K562 (cell line): ENCODE measurements around the gene ELF1. TPM values are rescaled to one million over a fixed set of nuclear protein-coding genes. Genes with fewer than 3 reads are reported as not detected.

Source experiments
- ATAC-seq: fragments of 200-7000 bp; cut with Tn5 transposase; 3 replicates; pipeline ENCODE4 v1.9.1; 2020; ENCODE audit warnings: moderate library complexity
- BruUV-seq: library from RNA; stranded (reverse); fragments of 400-500 nt; replicated peaks from 2 replicates; lab custom pipeline; 2021; lab: Mats Ljungman, UMichigan
- CTCF ChIA-PET: fragments of 300-600 bp; formaldehyde crosslinking; extraction: SDS; loops from one replicate; lab custom pipeline; 2021; ENCODE audit warnings: low intra/inter-chr PET ratio; lab: Yijun Ruan, JAX
- POLR2A ChIA-PET: fragments of 300-600, 350-650 bp; sonication (Branson Sonifier 250); formaldehyde crosslinking; extraction: SDS; loops from one replicate; lab custom pipeline; 2021; ENCODE audit warnings: antibody characterized with exemption, inconsistent platforms; lab: Yijun Ruan, JAX
- DNase-seq, 4 experiments: peaks; one replicate each; pipeline versions ENCODE4 v3.0.0 to v3.0.0-alpha.2; 2011 to 2018; ENCODE audit warnings: low spot score in 3 of 4, mixed read lengths in 3 of 4; ENCODE audit errors: extremely low read depth in 1 of 4
- FAIRE-seq: peaks from 2 replicates; lab custom pipeline; 2011; peaks lifted over from hg19 to GRCh38; lab: Jason Lieb, UNC
- H2AFZ ChIP-seq: 2 replicates; pipeline ENCODE4 v1.6.0; 2011; ENCODE audit warnings: low read depth, low read length, control low read depth, inconsistent platforms
- H3K27ac ChIP-seq: fragments of 200-600 bp; 3 replicates; pipeline ENCODE4 v1.8.0; 2011; ENCODE audit warnings: low read depth, mild to moderate bottlenecking, control low read depth, inconsistent platforms, low read length, moderate library complexity, mixed read lengths; ENCODE audit errors: extremely low read depth
- H3K27me3 ChIP-seq, 2 experiments: fragments of 300-600 bp in 1 of 2; 2 replicates in 1 of 2; 3 replicates in 1 of 2; pipeline versions ENCODE4 v1.6.0 to v1.8.0; 2011; ENCODE audit warnings: inconsistent platforms in 2 of 2, low read length in 2 of 2, mild to moderate bottlenecking in 1 of 2, mixed read lengths in 1 of 2, moderate library complexity in 1 of 2; ENCODE audit not compliant: control insufficient read depth in 2 of 2, insufficient read depth in 2 of 2
- H3K36me3 ChIP-seq: fragments of 300-600 bp; 3 replicates; pipeline ENCODE4 v1.8.0; 2011; ENCODE audit warnings: mild to moderate bottlenecking, low read length, inconsistent platforms; ENCODE audit not compliant: control insufficient read depth, insufficient read depth
- H3K4me1 ChIP-seq, 2 experiments: fragments of 200-600 bp in 1 of 2; replicated peaks in 1 of 2; 2 replicates in 1 of 2; 3 replicates in 1 of 2; pipeline versions ENCODE4 v1.5.1 to v1.8.0; 2011; ENCODE audit warnings: inconsistent platforms in 2 of 2, low read length in 2 of 2, mild to moderate bottlenecking in 1 of 2, mixed read lengths in 1 of 2, moderate library complexity in 1 of 2; ENCODE audit not compliant: control insufficient read depth in 2 of 2, insufficient read depth in 2 of 2
- H3K4me2 ChIP-seq: 2 replicates; pipeline ENCODE4 v1.6.1; 2011; ENCODE audit warnings: low read length, control low read depth, inconsistent platforms, mixed read lengths; ENCODE audit not compliant: insufficient read depth
- H3K4me3 ChIP-seq: fragments of 200-600 bp; sonication (generic), shearing (Covaris generic); 2 replicates; pipeline ENCODE4 v1.5.1; 2016; ENCODE audit warnings: control low read depth, inconsistent platforms
- H3K79me2 ChIP-seq: fragments of 200-600 bp; 3 replicates; pipeline ENCODE4 v1.8.0; 2011; ENCODE audit warnings: low read length, inconsistent platforms; ENCODE audit not compliant: control insufficient read depth, insufficient read depth
- H3K9ac ChIP-seq, 2 experiments: 2 replicates each; pipeline versions ENCODE4 v1.6.0 to v1.6.1; 2011; ENCODE audit warnings: low read depth in 2 of 2, low read length in 2 of 2, control low read depth in 1 of 2, inconsistent platforms in 1 of 2, mild to moderate bottlenecking in 1 of 2, mixed read lengths in 1 of 2; ENCODE audit not compliant: insufficient read depth in 1 of 2
- H3K9me1 ChIP-seq: one replicate; pipeline ENCODE4 v1.6.0; 2011; ENCODE audit warnings: inconsistent platforms, mild to moderate bottlenecking, low read length, moderate library complexity; ENCODE audit not compliant: control insufficient read depth, insufficient read depth
- H3K9me3 ChIP-seq: replicated peaks from 2 replicates; pipeline ENCODE4 v1.5.1; 2011; ENCODE audit warnings: low read depth, low read length, inconsistent platforms; ENCODE audit not compliant: control insufficient read depth, insufficient read depth
- H4K20me1 ChIP-seq: replicated peaks from 2 replicates; pipeline ENCODE4 v1.6.1; 2011; ENCODE audit warnings: low read length, inconsistent platforms, mixed read lengths; ENCODE audit not compliant: control insufficient read depth, insufficient read depth
- EHMT2 ChIP-seq: fragments of 450-650 bp; IDR thresholded peaks from 2 replicates; pipeline ENCODE4 v1.6.1; 2018; ENCODE audit warnings: antibody characterized with exemption
- FOSL1 ChIP-seq: fragments of 200-800 bp; sonication (Bioruptor generic); conservative IDR thresholded peaks from 2 replicates; pipeline ENCODE4 v1.6.1; 2016; ENCODE audit warnings: missing genetic modification characterization, missing compliant biosample characterization
- IFI16 ChIP-seq: fragments of 250-450 bp; sonication (Bioruptor Pico); IDR thresholded peaks from 2 replicates; pipeline ENCODE4 v2.1.2; 2022; ENCODE audit warnings: mild to moderate bottlenecking, inconsistent platforms
- JUN ChIP-seq, 2 experiments: sonication (generic) in 1 of 2; formaldehyde crosslinking in 1 of 2; IDR thresholded peaks; 2 replicates each; pipeline versions ENCODE4 v1.6.1 to v1.8.0; 2012 to 2022; ENCODE audit warnings: borderline replicate concordance in 2 of 2, mild to moderate bottlenecking in 2 of 2, improper control_type of control experiment in 1 of 2, low read depth in 1 of 2, low read length in 1 of 2, missing genetic modification reagents in 1 of 2
- JUND ChIP-seq, 2 experiments: IDR thresholded peaks; 2 replicates in 1 of 2; 3 replicates in 1 of 2; pipeline ENCODE4 v1.6.1; 2011; ENCODE audit warnings: borderline replicate concordance in 2 of 2, low read depth in 2 of 2, low read length in 2 of 2, improper control_type of control experiment in 1 of 2, missing biosample characterization in 1 of 2, missing genetic modification characterization in 1 of 2, missing genetic modification reagents in 1 of 2
- TAF15 ChIP-seq: fragments of 200-400 bp; formaldehyde crosslinking; IDR thresholded peaks from 2 replicates; pipeline ENCODE4 v1.6.1; 2017; ENCODE audit warnings: mild to moderate bottlenecking, low read depth, low read length, moderate library complexity
- ZFP1 ChIP-seq: fragments of 450-650 bp; formaldehyde crosslinking; IDR thresholded peaks from 2 replicates; pipeline ENCODE4 v1.4.0; 2020; ENCODE audit warnings: mild to moderate bottlenecking, mixed read lengths
- ZNF217 ChIP-seq: sonication (generic); formaldehyde crosslinking; IDR thresholded peaks from 2 replicates; pipeline ENCODE4 v1.8.0; 2022; ENCODE audit warnings: mild to moderate bottlenecking, missing genetic modification reagents
- WGBS: fragments of 100-300 bp; shearing (Covaris generic); methylation state at CpG from one replicate; pipeline ENCODE4 v1.1.6; 2016; ENCODE audit warnings: low coverage, mixed read lengths; ENCODE audit not compliant: insufficient coverage; ENCODE audit errors: missing lambda C conversion rate; 5-methylcytosine and 5-hydroxymethylcytosine counted together
- in situ Hi-C: fragments of 300-500 bp; cut with MboI; formaldehyde crosslinking; loops from 4 replicates; pipeline ENCODE4 v1.15.0; 2018; ENCODE audit warnings: inconsistent platforms, mixed read lengths
- intact Hi-C: fragments of 100-400 bp; cut with micrococcal nuclease; formaldehyde crosslinking; loops from 2 replicates; pipeline ENCODE4 v1.14.2; 2022
- polyA plus RNA-seq, 8 experiments: library from polyadenylated mRNA; depleted of rRNA in 4 of 8; stranded (reverse) in 5 of 8; unstranded in 3 of 8; fragments of >200 nt; fragmentation: Nextera tagmentation in 2 of 8; fragmentation: Illumina TruSeq in 1 of 8; extraction: Ambion mirVana in 2 of 8; extraction: Trizol in 1 of 8; gene quantifications; 2 replicates each; pipeline versions ENCODE4 v1.2.1 to v1.2.3, GENCODE V29; 2011 to 2014; ENCODE audit warnings: inconsistent platforms in 1 of 8, missing spikeins in 1 of 8
- total RNA-seq, 7 experiments: library from RNA; depleted of rRNA in 6 of 7; stranded (reverse); fragments of >200 nt in 6 of 7; fragmentation: Illumina TruSeq in 2 of 7; extraction: Trizol in 2 of 7; gene quantifications; 2 replicates each; pipeline versions ENCODE4 v1.2.1 to v1.2.3, GENCODE V29; 2011 to 2021; ENCODE audit warnings: low replicate concordance in 1 of 7
- TF ChIP-seq, protein P1 (sequence below): fragments of 450-650 bp; IDR thresholded peaks from 2 replicates; pipeline ENCODE4 v1.6.1; 2014; ENCODE audit warnings: low read depth, mild to moderate bottlenecking, moderate library complexity, borderline replicate concordance
- TF ChIP-seq, protein P2 (sequence below), 2 experiments: IDR thresholded peaks; 2 replicates each; pipeline ENCODE4 v1.6.1; 2011; ENCODE audit warnings: borderline replicate concordance in 1 of 2, control low read depth in 1 of 2, low read depth in 1 of 2, low read length in 1 of 2, mild to moderate bottlenecking in 1 of 2, mixed read lengths in 1 of 2, moderate library complexity in 1 of 2; ENCODE audit not compliant: insufficient read depth in 1 of 2, insufficient read length in 1 of 2, poor library complexity in 1 of 2, severe bottlenecking in 1 of 2; ENCODE audit errors: extremely low read depth in 1 of 2
- TF ChIP-seq, protein P3 (sequence below): fragments of 250-450 bp; sonication (Bioruptor Pico); IDR thresholded peaks from 2 replicates; pipeline ENCODE4 v1.5.0; 2021; ENCODE audit warnings: mild to moderate bottlenecking, moderate library complexity
- TF ChIP-seq, protein P4 (sequence below), 2 experiments: fragments of 450-650 bp in 1 of 2; sonication (generic) in 1 of 2; formaldehyde crosslinking in 1 of 2; IDR thresholded peaks in 1 of 2; conservative IDR thresholded peaks in 1 of 2; 2 replicates each; pipeline versions ENCODE4 v1.6.1 to v1.8.1; 2016 to 2023; ENCODE audit warnings: mild to moderate bottlenecking in 2 of 2, moderate library complexity in 2 of 2, inconsistent platforms in 1 of 2, missing genetic modification reagents in 1 of 2

The ELF1 gene
- total and polyA plus RNA-seq, 9 of the 15 experiments (the other 6 are each of a cell fraction or from before 2014, with no cell fraction given) = 24.7 to 54.4 (median 33.4) TPM

DNA sequence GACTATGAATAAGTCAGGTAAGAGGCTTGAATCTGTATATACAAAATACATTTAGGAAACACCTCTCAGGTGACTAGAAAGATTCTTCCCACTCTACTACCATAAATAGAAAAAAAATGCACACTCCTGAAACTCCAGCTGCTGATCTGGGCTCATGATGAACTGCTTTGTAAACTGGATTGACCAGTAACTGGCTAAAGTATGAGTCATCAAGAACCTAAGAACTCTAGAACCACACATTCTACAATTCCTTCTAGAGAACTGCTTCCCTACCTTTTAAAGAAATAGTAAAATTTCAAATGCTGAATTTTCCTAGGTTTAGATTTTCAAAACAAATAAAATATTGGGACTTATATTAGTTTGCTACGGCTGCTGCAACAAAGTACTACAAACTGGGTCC is 55.2 kb downstream of the ELF1 start:
- H3K4me1 ChIP-seq = peaks cover 0 to 9% of the 10 kb centered on the region in 2 experiments; a peak in 3 of 5 replicates
- WGBS = 89% methylated on average over 1 of the region's 1 CpG
- TF ChIP-seq TAF15 (no peak), ZNF217 (CRISPR knock-in tag) (no peak), JUND (IDR thresholded peaks at IDR 0.05; ENCODE audit: borderline replicate concordance, low read depth, low read length) (peak; percentile 80), JUND (tag; IDR thresholded peaks at IDR 0.05; ENCODE audit: borderline replicate concordance, low read depth, low read length) (peak; percentile 71; the same call in 2 of the 3 replicates), EHMT2 (0 out of 2 replicates have a peak, but pooled peaks have one; percentile 44), JUN (IDR thresholded peaks at IDR 0.05; ENCODE audit: borderline replicate concordance, low read depth, low read length) (0 out of 2 replicates have a peak, but pooled peaks have one; percentile 13), JUN (CRISPR knock-in tag; IDR thresholded peaks at IDR 0.05; ENCODE audit: borderline replicate concordance) (no peak), FOSL1 (tag) (peak; percentile 56), ZFP1 (no peak), IFI16 (CRISPR knock-in tag) (no peak)
- TF ChIP-seq, protein P1, sequence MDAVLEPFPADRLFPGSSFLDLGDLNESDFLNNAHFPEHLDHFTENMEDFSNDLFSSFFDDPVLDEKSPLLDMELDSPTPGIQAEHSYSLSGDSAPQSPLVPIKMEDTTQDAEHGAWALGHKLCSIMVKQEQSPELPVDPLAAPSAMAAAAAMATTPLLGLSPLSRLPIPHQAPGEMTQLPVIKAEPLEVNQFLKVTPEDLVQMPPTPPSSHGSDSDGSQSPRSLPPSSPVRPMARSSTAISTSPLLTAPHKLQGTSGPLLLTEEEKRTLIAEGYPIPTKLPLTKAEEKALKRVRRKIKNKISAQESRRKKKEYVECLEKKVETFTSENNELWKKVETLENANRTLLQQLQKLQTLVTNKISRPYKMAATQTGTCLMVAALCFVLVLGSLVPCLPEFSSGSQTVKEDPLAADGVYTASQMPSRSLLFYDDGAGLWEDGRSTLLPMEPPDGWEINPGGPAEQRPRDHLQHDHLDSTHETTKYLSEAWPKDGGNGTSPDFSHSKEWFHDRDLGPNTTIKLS = peak; percentile 86; the same call in 1 of the 2 replicates
- TF ChIP-seq, protein P2, sequence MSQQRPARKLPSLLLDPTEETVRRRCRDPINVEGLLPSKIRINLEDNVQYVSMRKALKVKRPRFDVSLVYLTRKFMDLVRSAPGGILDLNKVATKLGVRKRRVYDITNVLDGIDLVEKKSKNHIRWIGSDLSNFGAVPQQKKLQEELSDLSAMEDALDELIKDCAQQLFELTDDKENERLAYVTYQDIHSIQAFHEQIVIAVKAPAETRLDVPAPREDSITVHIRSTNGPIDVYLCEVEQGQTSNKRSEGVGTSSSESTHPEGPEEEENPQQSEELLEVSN (IDR thresholded peaks at IDR 0.05; ENCODE audit: borderline replicate concordance in 1 of 2, extremely low read depth in 1 of 2, insufficient read depth in 1 of 2, insufficient read length in 1 of 2, low read depth in 1 of 2, low read length in 1 of 2, poor library complexity in 1 of 2, severe bottlenecking in 1 of 2) = no peak
- TF ChIP-seq, protein P3, sequence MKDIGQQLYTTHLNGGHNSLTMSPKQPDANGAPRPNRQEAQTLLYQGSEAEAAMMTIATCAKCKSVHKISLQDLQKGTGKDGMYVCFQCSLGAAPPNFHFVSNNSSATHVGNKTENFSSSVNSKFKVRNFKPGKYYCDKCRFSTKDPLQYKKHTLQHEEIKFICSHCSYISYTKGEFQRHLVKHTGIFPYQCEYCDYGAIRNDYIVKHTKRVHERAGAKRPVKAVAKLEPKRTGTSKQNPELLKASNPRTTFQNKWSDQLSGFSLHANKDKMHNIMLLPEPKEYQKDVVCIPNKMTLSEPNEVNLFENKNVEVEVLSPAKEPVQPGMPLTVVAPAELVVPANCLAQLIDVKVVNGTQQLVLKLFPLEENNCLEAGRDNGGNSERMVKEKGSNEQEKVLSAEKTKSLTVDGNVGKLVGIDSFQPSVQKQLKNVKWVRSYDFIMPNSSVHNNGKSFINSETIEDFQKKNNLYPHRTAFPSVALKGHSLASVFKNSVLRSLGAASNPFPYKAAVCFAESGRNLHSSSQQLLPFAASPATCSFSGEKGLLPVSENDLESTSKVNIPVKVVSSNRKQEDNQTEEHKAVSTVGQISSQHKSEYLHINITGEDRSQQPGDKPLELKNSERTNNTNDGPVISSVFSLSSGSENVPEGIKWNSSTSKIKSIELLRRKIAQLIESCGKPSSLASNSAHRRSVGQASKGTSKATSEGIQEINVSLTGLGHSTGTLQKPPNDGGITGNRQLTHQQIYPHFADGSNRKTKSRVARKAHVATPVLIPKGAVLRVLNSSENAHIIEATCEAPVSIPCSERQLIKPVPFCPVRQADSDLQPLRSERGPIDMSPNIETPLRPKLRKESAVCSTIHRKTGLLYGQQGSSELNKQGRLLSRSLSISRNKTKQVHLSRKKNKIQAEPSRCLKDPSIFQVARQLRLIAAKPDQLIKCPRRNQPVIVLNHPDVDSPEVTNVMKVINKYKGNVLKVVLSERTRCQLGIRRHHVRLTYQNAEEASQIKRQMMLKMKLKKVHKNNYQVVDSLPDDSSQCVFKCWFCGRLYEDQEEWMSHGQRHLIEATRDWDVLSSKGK = no peak
- TF ChIP-seq, protein P4, sequence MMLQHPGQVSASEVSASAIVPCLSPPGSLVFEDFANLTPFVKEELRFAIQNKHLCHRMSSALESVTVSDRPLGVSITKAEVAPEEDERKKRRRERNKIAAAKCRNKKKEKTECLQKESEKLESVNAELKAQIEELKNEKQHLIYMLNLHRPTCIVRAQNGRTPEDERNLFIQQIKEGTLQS (IDR thresholded peaks at IDR 0.05) = peak; percentile 86
- TF ChIP-seq, protein P4 (CRISPR knock-in tag; conservative IDR thresholded peaks at IDR 0.05) = no peak

More for the DNA sequence above, 55.2 kb downstream of the ELF1 start:
- FAIRE-seq = no peak
- Histone ChIP-seq H3K79me2 (peaks cover 95% of the 10 kb centered on the region), H3K36me3 (peaks cover 17% of the 10 kb centered on the region; the same call in 1 of the 3 replicates), H3K27me3 (no peaks in the 10 kb centered on the region), H3K9me1 (no peaks in the 10 kb centered on the region), H3K4me2 (no peak overlapping the region), H3K9me3 (no peaks in the 10 kb centered on the region), H3K4me3 (no peak overlapping the region), H2AFZ (no peak overlapping the region), H3K9ac (no peak overlapping the region), H4K20me1 (peaks cover 6% of the 10 kb centered on the region; the same call in 1 of the 2 replicates), H3K27ac (0 out of 3 replicates have a peak overlapping the region, but pooled peaks have one; percentile 26)
- ATAC-seq = peak; percentile 68
- BruUV-seq = no TSS peak
- DNase-seq = peak in 1 of 4 experiments; percentile 18
- in situ Hi-C loops (no loop called here), intact Hi-C loops (no loop called here)
- POLR2A ChIA-PET = interaction anchor here (0.8 kb wide), 1 partner anchor 11 kb away, joined by 3 read pairs; no protein-coding TSS in a partner anchor
- CTCF ChIA-PET = no interaction called here
